OCI-LY1 (cell line): ENCODE results near the gene PHF24.

ENCODE experiments used
- H2AFZ ChIP-seq: fragments of 200-600 bp; sonication (generic), shearing (Covaris generic); 2 replicates; pipeline ENCODE4 v1.6.0; 2014; ENCODE audit warnings: antibody characterized with exemption, mild to moderate bottlenecking, low read length
- H3F3A ChIP-seq: fragments of 200-600 bp; sonication (generic), shearing (Covaris generic); 2 replicates; pipeline ENCODE4 v1.6.0; 2014; ENCODE audit warnings: mild to moderate bottlenecking, antibody characterized with exemption, low read length, moderate library complexity; ENCODE audit not compliant: insufficient read depth
- H3K27ac ChIP-seq: fragments of 200-600 bp; sonication (generic); 2 replicates; pipeline ENCODE4 v1.5.1; 2014; ENCODE audit warnings: low read length, mixed run types, mild to moderate bottlenecking, low read depth; ENCODE audit not compliant: poor library complexity, severe bottlenecking
- H3K27me3 ChIP-seq: fragments of 200-600 bp; sonication (generic); 2 replicates; pipeline ENCODE4 v1.6.0; 2014; ENCODE audit warnings: antibody characterized with exemption, mild to moderate bottlenecking, low read length, moderate library complexity; ENCODE audit not compliant: insufficient read depth
- H3K36me3 ChIP-seq: fragments of 200-600 bp; sonication (generic); 2 replicates; pipeline ENCODE4 v1.6.1; 2014; ENCODE audit warnings: mild to moderate bottlenecking, antibody characterized with exemption, low read length, moderate library complexity, mixed read lengths; ENCODE audit not compliant: insufficient read depth
- H3K4me1 ChIP-seq: fragments of 200-600 bp; sonication (generic); 2 replicates; pipeline ENCODE4 v1.5.1; 2014; ENCODE audit warnings: mild to moderate bottlenecking, low read length, moderate library complexity; ENCODE audit not compliant: insufficient read depth, severe bottlenecking
- H3K4me2 ChIP-seq: fragments of 200-600 bp; sonication (generic), shearing (Covaris generic); 2 replicates; pipeline ENCODE4 v1.6.1; 2014; ENCODE audit warnings: low read length
- H3K4me3 ChIP-seq: fragments of 200-600 bp; sonication (generic); 2 replicates; pipeline ENCODE4 v1.5.1; 2014; ENCODE audit warnings: low read length, low read depth, mild to moderate bottlenecking, mixed read lengths; ENCODE audit not compliant: poor library complexity, severe bottlenecking
- H3K79me2 ChIP-seq: fragments of 200-600 bp; shearing (Covaris generic); 2 replicates; pipeline ENCODE4 v1.6.1; 2016; ENCODE audit warnings: mixed run types, low read length, mixed read lengths; ENCODE audit not compliant: insufficient read depth
- H3K9ac ChIP-seq: fragments of 200-600 bp; sonication (generic), shearing (Covaris generic); 2 replicates; pipeline ENCODE4 v1.6.1; 2014; ENCODE audit warnings: mild to moderate bottlenecking, low read length, mixed read lengths
- H3K9me2 ChIP-seq: fragments of 200-600 bp; sonication (generic), shearing (Covaris generic); 2 replicates; pipeline ENCODE4 v1.6.1; 2014; ENCODE audit warnings: low read depth, mild to moderate bottlenecking, low read length, mixed read lengths
- H3K9me3 ChIP-seq: fragments of 200-600 bp; shearing (Covaris generic); 2 replicates; pipeline ENCODE4 v1.6.1; 2014; ENCODE audit warnings: low read length, mixed read lengths
- H4K20me1 ChIP-seq: fragments of 200-600 bp; sonication (generic), shearing (Covaris generic); 2 replicates; pipeline ENCODE4 v1.6.0; 2016; ENCODE audit warnings: mild to moderate bottlenecking, low read length; ENCODE audit not compliant: insufficient read depth
- CTCF ChIP-seq: fragments of 200-600 bp; sonication (generic), shearing (Covaris generic); IDR thresholded peaks from 2 replicates; pipeline ENCODE4 v1.5.1; 2017; ENCODE audit warnings: mild to moderate bottlenecking, antibody characterized with exemption, low read length, moderate library complexity, mixed read lengths
- EZH2 ChIP-seq: fragments of 200-600 bp; sonication (generic), shearing (Covaris generic); IDR thresholded peaks from 2 replicates; pipeline ENCODE4 v1.8.0; 2017; ENCODE audit warnings: borderline replicate concordance, mixed run types, mild to moderate bottlenecking, antibody characterized with exemption, low read length, moderate library complexity, mixed read lengths

Gene PHF24

GRCh38 chr9:34964458-34964857, 6.4 kb downstream of the PHF24 start:
- Histone ChIP-seq H3K4me2 (no peak overlapping the region), H3K27ac (no peak overlapping the region), H3K9me3 (no peaks in the 10 kb centered on the region), H3K9me2 (no peaks in the 10 kb centered on the region), H4K20me1 (no peaks in the 10 kb centered on the region), H3K36me3 (no peaks in the 10 kb centered on the region), H3F3A (no peaks in the 10 kb centered on the region), H3K4me3 (no peak overlapping the region), H3K9ac (no peak overlapping the region), H2AFZ (no peak overlapping the region), H3K79me2 (no peaks in the 10 kb centered on the region), H3K4me1 (no peaks in the 10 kb centered on the region), H3K27me3 (no peaks in the 10 kb centered on the region)
- TF ChIP-seq EZH2: no peak
- no peak for TF ChIP-seq CTCF

DNA sequence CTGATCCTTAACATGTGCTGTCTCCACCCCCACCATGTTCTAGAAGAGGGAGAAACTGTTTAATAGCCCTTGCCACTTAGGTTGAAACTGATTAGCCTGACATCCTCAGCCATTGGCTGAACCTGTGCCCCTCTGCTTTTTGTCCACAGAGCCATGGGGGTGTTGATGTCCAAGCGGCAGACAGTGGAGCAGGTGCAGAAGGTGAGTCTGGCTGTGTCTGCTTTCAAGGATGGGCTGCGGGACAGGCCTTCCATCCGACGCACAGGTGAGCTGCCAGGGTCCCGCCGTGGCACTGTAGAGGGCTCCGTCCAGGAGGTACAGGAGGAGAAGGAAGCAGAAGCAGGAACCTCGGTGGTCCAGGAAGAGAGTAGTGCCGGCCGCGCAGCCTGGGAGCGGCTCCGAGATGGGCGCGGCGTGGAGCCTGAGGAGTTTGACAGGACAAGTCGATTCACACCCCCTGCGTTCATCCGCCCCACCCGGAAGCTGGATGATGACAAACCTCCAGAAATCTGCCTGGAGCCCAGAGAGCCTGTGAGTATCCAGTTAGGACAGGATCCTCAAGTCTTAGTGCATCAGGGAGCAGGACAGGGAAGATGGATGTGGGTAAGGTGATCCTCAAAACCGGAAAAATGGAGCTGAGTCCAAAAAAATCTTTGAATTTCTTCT, 13.2 kb downstream of the PHF24 start:
- H4K20me1 ChIP-seq: no peaks in the 10 kb centered on the region
- H3K4me1 ChIP-seq: no peaks in the 10 kb centered on the region
- H3K9me2 ChIP-seq: no peaks in the 10 kb centered on the region
- H3F3A ChIP-seq: no peaks in the 10 kb centered on the region
- H2AFZ ChIP-seq: no peak overlapping the region
- no peaks in the 10 kb centered on the region for H3K9me3 ChIP-seq
- no peaks in the 10 kb centered on the region for H3K36me3 ChIP-seq
- TF ChIP-seq EZH2 (no peak), CTCF (no peak)
- no peak overlapping the region for H3K9ac ChIP-seq
- H3K27ac ChIP-seq: no peak overlapping the region
- no peaks in the 10 kb centered on the region for H3K79me2 ChIP-seq
- no peak overlapping the region for H3K4me3 ChIP-seq
- H3K27me3 ChIP-seq: no peaks in the 10 kb centered on the region
- no peak overlapping the region for H3K4me2 ChIP-seq

DNA sequence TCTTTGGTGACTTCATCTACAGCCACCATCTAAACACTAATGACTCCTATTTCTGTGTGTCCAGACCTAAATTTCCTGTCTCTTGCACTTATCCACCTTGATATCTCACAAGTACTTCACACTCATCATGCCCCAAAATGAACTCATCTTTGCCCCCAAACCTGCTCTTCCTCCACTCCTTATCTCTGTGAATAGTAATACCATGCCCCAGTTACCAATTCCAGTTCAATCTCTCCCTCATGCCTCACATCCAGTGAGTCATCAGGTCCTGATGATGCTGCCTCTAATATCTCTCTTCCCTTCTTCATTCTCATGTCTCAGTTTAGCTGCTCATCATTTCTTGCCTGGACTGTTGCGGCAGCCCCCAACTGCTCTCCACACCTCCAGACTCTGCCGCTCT, 16.6 kb downstream of the PHF24 start:
- H3K4me2 ChIP-seq: no peak overlapping the region
- no peak overlapping the region for H3K9ac ChIP-seq

More for the DNA sequence above, 16.6 kb downstream of the PHF24 start:
- Histone ChIP-seq H3K27ac (no peak overlapping the region), H3K27me3 (peaks cover 4% of the 10 kb centered on the region; the same call in 1 of the 2 replicates), H3F3A (no peaks in the 10 kb centered on the region), H3K4me1 (no peaks in the 10 kb centered on the region), H2AFZ (no peak overlapping the region), H3K9me2 (no peaks in the 10 kb centered on the region), H3K9me3 (no peaks in the 10 kb centered on the region), H3K36me3 (no peaks in the 10 kb centered on the region), H3K79me2 (no peaks in the 10 kb centered on the region), H3K4me3 (no peak overlapping the region), H4K20me1 (no peaks in the 10 kb centered on the region)
- TF ChIP-seq EZH2 (no peak), CTCF (no peak)
